Measurements from ENCODE around the gene SSU72. TPM values are rescaled to one million over a fixed set of nuclear protein-coding genes. Genes with fewer than 3 reads are reported as not detected.
"Not testable (repeated sequence)": the region's sequence is repeated elsewhere in the genome, so short reads cannot be mapped to it uniquely, and the experiment has no call there.

SSU72 gene
- total RNA-seq, 1 donor from 2014 or later = 97.4 TPM

DNA sequence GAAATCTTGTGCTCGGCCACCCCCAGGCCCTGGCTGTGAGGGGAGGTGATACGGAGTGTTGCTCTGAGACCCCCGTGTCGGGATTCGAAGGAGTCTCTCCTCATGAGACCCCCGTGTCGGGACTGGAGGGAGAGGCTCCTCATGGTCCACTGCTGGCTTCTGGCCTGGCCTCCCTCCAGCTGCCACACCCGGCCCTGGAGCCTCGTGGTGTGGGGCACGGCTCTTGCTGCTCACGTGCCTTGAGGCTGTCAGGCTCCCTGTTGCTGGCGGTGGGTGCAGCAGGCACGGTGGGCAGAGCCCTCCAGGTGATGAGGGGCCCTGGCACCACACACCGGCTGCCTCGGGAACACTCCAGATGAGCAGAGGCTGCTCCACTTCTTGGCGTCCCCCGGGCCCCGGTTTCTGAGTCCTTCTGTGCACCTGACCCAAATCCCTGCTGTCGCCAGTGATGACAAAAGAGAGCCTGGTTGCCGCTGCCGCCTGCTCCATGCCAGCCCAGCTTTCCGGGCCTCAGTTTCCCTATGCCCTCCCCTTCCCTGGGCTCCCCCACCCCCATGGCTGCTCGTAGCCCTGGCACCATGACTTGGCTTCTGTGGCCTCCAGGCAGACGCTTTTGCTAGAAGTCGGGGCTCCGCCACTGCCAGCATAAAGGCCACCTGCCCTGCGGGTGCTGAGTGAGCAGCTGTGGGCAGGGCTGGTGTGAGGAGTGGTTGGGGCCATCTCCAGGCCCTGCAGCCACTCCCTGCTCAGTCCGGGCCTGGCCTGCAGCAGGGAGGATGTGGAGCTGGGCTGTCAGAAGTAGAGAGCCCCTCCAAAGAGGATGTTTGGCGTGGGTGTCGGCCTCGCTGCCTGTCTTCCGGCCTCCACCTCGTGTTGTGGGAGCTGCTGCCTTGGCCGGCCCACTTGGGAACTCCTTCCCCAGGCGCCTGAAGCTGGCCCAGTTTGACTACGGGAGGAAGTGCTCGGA is 46.1 kb downstream of the SSU72 start:
- TF ChIP-seq, protein P1, sequence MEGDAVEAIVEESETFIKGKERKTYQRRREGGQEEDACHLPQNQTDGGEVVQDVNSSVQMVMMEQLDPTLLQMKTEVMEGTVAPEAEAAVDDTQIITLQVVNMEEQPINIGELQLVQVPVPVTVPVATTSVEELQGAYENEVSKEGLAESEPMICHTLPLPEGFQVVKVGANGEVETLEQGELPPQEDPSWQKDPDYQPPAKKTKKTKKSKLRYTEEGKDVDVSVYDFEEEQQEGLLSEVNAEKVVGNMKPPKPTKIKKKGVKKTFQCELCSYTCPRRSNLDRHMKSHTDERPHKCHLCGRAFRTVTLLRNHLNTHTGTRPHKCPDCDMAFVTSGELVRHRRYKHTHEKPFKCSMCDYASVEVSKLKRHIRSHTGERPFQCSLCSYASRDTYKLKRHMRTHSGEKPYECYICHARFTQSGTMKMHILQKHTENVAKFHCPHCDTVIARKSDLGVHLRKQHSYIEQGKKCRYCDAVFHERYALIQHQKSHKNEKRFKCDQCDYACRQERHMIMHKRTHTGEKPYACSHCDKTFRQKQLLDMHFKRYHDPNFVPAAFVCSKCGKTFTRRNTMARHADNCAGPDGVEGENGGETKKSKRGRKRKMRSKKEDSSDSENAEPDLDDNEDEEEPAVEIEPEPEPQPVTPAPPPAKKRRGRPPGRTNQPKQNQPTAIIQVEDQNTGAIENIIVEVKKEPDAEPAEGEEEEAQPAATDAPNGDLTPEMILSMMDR (IDR thresholded peaks at IDR 0.05; ENCODE audit: unreplicated experiment) = no peak
- no peaks in the 10 kb centered on the region for H3K4me1 Mint-ChIP-seq
- H3K36me3 Mint-ChIP-seq = peaks cover 20% of the 10 kb centered on the region
- peaks cover 6% of the 10 kb centered on the region for H3K9me3 Mint-ChIP-seq
- H3K27me3 Mint-ChIP-seq (ENCODE audit: low read depth) = no peaks in the 10 kb centered on the region
- no peak for DNase-seq (ENCODE audit: low spot score in 2 of 2, unreplicated experiment in 2 of 2)
- no peak overlapping the region for H3K4me3 Mint-ChIP-seq
- no peak overlapping the region for H3K27ac Mint-ChIP-seq

- no peak for DNase-seq (ENCODE audit: low spot score in 2 of 2, unreplicated experiment in 2 of 2)
- Mint-ChIP-seq H3K4me3 (no peak overlapping the region), H3K27ac (no peak overlapping the region), H3K27me3 (ENCODE audit: low read depth) (no peaks in the 10 kb centered on the region), H3K4me1 (no peaks in the 10 kb centered on the region), H3K9me3 (peaks cover 5% of the 10 kb centered on the region), H3K36me3 (peaks cover 17% of the 10 kb centered on the region)
- TF ChIP-seq, protein P1 (IDR thresholded peaks at IDR 0.05; ENCODE audit: unreplicated experiment) = no peak
Observed at GRCh38 chr1:1527092-1527816, 47.4 kb downstream of the SSU72 start.

DNA sequence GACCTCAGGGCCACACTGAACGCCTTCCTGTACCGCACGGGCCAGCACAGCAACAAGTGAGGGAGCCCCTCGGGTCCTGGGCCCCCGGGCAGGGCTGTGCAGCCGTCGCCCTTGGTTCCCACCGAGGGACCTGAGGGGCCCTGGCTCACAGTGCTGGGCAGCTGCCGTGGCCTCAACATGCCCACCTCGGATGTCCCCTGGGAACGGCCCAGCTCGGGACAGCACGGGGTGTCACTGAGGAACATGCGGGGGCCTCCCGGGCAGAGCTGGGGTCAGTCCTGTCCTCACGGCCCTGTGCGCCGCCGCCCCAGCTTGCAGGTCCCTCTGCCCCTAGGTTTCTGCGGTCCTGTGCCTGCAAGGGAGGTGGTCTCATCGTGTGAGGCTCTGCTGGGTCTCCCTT is 48.2 kb downstream of the SSU72 start:
- H3K27ac Mint-ChIP-seq; H3K27me3 Mint-ChIP-seq (ENCODE audit: low read depth); H3K9me3 Mint-ChIP-seq; DNase-seq (ENCODE audit: low spot score in 2 of 2, unreplicated experiment in 2 of 2); H3K4me3 Mint-ChIP-seq; H3K4me1 Mint-ChIP-seq: not testable (repeated sequence)
- peaks cover 12% of the 10 kb centered on the region for H3K36me3 Mint-ChIP-seq

DNA sequence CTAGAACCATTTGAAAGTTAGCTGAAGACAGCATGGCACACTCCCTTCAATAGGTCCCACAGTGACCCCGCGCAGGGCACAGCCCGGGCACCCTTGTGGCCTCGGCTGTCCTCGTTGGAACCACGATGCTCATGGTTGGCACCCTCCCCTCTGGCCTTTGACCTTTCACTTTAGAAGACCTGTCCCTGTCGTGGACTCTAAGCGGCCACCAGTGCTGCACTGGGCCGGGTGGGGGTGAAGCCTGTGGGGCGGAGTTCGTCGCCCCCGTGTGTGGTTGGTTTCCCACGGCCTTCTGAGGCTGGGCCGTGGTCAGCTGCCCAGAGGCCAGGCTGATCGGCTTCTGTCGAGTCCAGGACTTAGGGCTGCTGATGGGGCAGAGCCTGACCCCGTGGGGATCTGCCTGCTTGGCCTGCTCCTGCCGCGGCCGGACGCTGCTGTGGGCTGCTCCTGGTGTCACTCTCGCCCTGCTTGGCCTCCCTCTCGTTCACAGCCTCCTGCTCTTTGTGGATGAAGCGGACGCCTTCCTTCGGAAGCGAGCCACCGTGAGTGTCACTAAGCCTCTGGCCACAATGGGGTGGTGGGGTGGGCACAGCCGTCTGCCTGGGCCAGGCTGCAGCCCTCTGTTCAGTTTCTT is 49.8 kb downstream of the SSU72 start:
- not testable (repeated sequence) for H3K4me1 Mint-ChIP-seq; DNase-seq (ENCODE audit: low spot score in 2 of 2, unreplicated experiment in 2 of 2); H3K27me3 Mint-ChIP-seq (ENCODE audit: low read depth); H3K9me3 Mint-ChIP-seq; H3K36me3 Mint-ChIP-seq; H3K4me3 Mint-ChIP-seq; H3K27ac Mint-ChIP-seq

DNA sequence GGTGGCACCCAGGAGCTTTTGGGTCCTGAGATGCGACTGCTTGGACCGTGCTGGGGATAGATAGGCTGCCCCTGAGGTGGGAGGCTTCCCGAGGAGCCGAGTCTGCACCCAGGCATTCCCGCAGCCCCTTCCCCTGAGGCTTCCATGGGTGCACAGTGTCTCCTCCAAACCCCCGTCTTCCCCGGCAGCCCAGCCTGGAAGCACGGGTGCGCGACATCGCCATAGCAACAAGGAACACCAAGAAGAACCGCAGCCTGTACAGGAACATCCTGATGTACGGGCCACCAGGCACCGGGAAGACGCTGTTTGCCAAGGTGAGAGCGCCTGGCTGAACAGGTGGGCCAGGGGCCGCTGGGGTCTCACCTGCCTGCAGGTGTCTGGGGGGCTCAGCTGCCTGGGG is 51.0 kb downstream of the SSU72 start:
- H3K9me3 Mint-ChIP-seq; H3K27ac Mint-ChIP-seq; H3K36me3 Mint-ChIP-seq; DNase-seq (ENCODE audit: low spot score in 2 of 2, unreplicated experiment in 2 of 2); H3K27me3 Mint-ChIP-seq (ENCODE audit: low read depth); H3K4me3 Mint-ChIP-seq; H3K4me1 Mint-ChIP-seq: not testable (repeated sequence)

GRCh38 chr1:1523226-1523625 is 51.4 kb downstream of the SSU72 start:
- H3K9me3 Mint-ChIP-seq; DNase-seq (ENCODE audit: low spot score in 2 of 2, unreplicated experiment in 2 of 2); H3K4me1 Mint-ChIP-seq; H3K36me3 Mint-ChIP-seq; H3K27ac Mint-ChIP-seq; H3K27me3 Mint-ChIP-seq (ENCODE audit: low read depth); H3K4me3 Mint-ChIP-seq: not testable (repeated sequence)

DNA sequence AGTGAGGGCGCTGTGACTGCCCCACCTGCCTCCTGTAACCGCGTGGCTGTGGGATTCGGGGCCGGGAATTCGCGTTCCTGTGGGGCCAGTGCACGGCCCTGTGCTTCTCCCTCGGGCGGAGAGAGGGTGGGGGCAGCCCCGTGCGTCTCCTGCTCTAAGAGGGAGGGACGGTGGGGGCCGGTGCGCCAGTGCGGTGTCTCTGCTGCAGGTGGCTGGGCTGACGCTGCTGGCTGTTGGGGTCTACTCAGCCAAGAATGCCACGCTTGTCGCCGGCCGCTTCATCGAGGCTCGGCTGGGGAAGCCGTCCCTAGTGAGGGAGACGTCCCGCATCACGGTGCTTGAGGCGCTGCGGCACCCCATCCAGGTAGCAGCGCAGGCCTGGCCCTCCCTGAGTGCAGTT is 52.1 kb downstream of the SSU72 start:
- not testable (repeated sequence) for H3K4me1 Mint-ChIP-seq; DNase-seq (ENCODE audit: low spot score in 2 of 2, unreplicated experiment in 2 of 2); H3K27me3 Mint-ChIP-seq (ENCODE audit: low read depth); H3K36me3 Mint-ChIP-seq; H3K4me3 Mint-ChIP-seq; H3K27ac Mint-ChIP-seq; H3K9me3 Mint-ChIP-seq

DNA sequence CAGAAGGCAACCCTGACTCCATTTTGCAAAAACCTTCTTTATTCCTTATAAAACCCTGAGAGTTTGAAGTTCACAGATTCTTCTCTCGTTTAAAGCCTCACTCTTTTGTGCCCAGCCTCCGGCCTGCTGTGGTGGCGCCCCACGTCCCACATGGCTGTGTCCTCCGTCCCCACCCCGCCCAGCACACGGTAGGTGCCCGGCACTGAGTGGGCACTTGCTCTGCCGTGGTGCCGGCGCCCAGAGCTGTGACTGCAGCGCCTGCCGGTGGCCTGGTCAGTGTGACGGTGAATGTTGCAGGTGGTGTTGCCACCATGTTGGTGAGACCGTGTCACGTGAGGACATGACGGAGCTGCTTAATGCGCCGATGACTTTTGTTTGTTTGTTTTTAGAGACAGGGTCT is 53.3 kb downstream of the SSU72 start:
- no peak overlapping the region for H3K4me3 Mint-ChIP-seq
- H3K4me1 Mint-ChIP-seq = no peaks in the 10 kb centered on the region
- H3K9me3 Mint-ChIP-seq = no peaks in the 10 kb centered on the region
- TF ChIP-seq, protein P1 (IDR thresholded peaks at IDR 0.05; ENCODE audit: unreplicated experiment) = no peak
- peaks cover 2% of the 10 kb centered on the region for H3K36me3 Mint-ChIP-seq
- no peaks in the 10 kb centered on the region for H3K27me3 Mint-ChIP-seq (ENCODE audit: low read depth)
- no peak overlapping the region for H3K27ac Mint-ChIP-seq
- DNase-seq (ENCODE audit: low spot score in 2 of 2, unreplicated experiment in 2 of 2) = no peak

DNA sequence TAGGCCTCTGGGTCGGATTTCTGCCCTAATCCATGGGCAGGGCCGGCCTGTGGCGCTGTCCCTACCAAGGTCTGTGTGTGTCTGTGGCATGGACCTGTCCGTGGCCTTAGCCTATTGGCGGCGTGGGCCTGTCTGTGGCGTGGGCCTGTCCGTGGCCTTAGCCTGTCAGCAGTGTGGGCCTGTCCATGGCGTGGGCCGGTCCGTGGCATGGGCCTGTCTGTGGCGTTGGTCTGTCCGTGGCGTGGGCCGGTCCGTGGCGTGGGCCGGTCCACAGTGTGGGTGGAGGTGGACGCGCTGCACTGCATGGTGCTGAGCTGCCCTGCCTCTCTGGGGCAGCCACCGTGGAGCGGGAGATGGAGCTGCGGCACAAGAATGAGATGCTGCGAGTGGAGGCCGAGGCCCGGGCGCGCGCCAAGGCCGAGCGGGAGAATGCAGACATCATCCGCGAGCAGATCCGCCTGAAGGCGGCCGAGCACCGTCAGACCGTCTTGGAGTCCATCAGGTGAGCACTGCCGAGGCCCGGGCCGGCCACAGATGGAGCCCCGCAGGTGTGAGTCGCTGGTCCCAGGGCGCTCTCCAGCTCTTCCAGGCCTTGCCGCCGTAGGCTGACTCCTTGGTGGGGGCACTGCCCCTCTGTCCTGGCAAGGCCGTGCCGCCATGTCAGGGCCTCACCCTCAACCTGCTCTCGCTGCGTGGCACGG is 54.7 kb downstream of the SSU72 start:
- not testable (repeated sequence) for H3K9me3 Mint-ChIP-seq; H3K27me3 Mint-ChIP-seq (ENCODE audit: low read depth); H3K4me3 Mint-ChIP-seq; H3K27ac Mint-ChIP-seq; H3K4me1 Mint-ChIP-seq; DNase-seq (ENCODE audit: low spot score in 2 of 2, unreplicated experiment in 2 of 2); H3K36me3 Mint-ChIP-seq

DNA sequence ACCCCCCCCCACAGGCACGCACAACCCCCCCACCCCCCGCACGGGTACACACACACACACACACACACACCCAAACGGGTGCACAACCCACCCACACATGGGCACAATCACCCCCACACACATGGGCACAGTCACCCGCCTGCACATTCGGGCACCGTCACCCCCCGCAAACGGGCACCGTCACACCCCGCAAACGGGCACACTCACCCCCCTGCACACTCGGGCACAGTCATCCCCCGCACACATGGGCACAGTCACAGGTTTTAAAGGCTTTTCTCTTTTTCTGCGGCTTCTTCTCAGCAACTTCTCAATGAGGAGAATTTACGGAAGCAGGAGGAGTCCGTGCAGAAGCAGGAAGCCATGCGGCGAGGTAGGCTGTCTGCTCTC is 56.0 kb downstream of the SSU72 start:
- H3K4me3 Mint-ChIP-seq; H3K9me3 Mint-ChIP-seq; H3K36me3 Mint-ChIP-seq; DNase-seq (ENCODE audit: low spot score in 2 of 2, unreplicated experiment in 2 of 2); H3K27ac Mint-ChIP-seq; H3K4me1 Mint-ChIP-seq; H3K27me3 Mint-ChIP-seq (ENCODE audit: low read depth): not testable (repeated sequence)
